ENCODE measurements around the gene NT5C3A.
"Not testable (repeated sequence)": the region's sequence is repeated elsewhere in the genome, so short reads cannot be mapped to it uniquely, and the experiment has no call there.

The NT5C3A gene

DNA sequence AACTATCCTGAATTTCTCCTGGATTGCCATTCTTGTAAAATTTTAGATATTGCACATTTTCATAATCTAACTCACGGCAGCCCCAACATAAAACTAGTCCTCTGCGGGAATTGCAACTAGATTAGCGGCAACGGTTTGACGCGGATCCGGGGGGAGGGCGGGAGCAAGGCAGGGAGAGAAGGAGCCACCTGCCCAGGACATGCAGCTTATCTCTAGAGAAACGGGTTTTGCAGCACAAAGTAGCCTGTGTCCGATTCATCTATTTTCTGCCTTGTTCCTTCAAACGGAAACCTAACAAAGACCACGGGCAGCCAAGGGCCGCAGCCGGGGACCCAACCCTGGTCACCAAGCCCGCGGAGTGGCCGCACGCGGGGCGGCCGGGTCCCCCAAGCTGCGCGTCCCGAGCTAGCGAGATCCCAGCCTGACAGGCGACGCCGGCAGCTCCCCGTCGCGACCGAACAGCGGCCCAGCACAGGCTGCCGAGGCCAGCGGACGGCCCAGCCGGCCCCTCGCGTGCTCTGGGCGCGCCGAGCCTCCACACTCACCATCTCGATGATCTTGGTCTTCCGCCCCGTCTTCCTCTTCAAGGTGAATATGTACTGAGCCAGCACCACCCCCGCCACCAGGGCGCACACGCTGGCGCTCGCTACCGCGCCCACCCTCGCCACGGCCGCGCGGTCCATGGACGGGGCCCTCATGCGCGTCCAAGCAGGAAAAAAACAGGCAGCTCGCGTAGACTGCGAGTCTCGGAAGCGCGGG is at the start of gene NT5C3A:
NT5C3A (minus strand) TSS at position 754 of the 759 bp plus-strand sequence; CDS start at position 683, 71 bp downstream.
- no peak for DNase-seq

DNA sequence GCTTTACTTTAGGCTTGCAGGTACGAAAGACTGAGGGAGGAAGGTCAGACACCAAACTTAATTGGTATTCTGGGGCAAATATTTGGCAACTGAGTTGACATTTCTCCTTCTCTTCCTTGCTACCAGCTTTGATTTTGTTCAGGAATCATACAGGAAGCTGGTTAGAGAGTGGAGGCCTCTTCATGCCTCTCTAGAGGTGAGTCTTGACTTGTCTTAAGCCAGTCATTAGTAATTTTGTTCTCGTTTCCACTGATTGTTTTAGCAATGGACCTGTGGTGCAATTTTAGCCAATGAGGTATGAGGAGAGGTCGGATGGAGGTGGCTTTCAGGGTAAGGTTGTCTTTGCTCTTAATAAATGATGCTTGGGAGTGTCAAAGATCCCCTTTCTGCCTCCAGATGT is 49.0 kb upstream of the NT5C3A start:
- no peak for DNase-seq

DNA sequence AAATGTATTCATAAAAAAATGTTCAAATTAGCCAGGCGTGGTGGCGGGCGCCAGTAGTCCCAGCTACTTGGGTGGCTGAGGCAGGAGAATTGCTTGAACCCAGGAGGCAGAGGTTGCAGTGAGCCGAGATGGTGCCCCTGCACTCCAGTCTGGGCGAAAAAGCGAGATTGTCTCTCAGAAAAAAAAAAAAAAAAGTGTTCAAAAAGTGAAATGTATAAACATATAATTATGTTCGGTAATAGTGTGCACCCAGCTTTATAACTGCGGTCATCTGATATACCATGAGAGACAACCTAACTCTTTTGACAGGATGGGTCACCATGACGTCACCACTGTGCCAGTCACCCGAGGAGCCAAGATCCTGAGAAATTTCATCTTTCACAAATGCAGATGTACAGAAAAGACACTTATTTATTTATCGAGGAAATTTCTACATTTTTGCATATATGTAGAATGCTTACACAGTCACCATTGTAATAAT is 47.2 kb upstream of the NT5C3A start:
- peak; percentile 16 for DNase-seq

DNA sequence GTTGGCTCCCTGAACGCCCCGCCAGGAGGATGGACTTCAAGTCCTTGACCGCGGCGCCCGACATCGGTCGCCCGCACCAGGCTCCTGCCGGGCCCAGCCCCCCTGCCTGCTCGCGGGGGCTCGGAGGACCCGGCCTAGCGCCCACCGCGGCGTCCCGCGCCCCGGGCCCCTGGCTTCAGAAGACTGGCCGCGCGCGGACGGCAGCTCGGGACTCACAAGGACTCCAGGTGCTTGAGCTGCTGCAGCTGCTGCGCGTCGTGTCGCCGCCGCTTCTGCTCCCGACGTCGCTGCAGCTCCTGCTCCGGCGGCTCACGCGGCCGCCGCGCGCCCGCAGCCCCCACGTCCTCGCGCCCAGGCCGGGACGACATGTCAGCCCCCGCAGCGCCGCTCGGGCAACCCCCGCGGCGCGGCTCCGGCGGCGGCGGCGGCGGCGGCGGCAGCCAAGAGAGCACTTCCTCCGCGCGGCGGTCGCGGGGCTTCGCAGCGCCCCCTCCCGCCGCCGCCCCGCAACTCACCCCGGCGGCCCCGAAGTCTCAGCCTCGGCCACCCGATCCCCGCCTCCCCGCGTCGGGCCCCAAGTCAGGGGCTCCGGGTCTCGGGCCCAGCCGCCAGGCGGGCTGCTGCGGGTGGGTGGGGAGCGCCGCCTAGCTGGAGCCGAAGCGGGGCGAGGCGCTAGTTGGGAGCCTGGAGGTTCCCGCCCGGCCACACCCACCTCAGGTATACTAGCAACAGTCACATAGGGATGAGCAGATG is 46.6 kb upstream of the NT5C3A start, which contains the start of gene RP9:
RP9 (minus strand) TSS at position 400 of the 753 bp plus-strand sequence; CDS start at position 368, 32 bp downstream.
- peak; percentile 51 for DNase-seq

DNA sequence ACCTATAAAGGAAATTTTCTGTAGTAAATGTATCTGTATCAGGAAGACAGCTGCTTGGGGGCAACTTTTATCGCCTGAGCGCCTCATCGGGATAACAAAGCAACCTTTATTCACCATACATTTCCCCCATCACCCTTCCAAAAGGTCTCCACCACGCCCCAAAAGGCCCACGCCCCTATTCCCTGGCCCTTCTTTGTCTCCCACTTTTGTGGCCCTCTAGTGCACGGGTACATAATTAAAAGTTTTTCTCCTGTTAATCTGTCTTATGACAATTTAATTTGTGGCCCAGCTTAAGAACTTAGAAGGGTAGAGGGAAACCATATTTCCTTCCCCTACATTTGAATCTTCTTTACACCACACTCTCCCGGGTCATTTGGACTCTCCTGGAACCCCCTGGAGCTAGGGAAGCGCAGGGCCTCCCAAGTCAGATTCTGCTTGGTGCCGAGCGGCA is 46.0 kb upstream of the NT5C3A start:
- peak; percentile 20 for DNase-seq

DNA sequence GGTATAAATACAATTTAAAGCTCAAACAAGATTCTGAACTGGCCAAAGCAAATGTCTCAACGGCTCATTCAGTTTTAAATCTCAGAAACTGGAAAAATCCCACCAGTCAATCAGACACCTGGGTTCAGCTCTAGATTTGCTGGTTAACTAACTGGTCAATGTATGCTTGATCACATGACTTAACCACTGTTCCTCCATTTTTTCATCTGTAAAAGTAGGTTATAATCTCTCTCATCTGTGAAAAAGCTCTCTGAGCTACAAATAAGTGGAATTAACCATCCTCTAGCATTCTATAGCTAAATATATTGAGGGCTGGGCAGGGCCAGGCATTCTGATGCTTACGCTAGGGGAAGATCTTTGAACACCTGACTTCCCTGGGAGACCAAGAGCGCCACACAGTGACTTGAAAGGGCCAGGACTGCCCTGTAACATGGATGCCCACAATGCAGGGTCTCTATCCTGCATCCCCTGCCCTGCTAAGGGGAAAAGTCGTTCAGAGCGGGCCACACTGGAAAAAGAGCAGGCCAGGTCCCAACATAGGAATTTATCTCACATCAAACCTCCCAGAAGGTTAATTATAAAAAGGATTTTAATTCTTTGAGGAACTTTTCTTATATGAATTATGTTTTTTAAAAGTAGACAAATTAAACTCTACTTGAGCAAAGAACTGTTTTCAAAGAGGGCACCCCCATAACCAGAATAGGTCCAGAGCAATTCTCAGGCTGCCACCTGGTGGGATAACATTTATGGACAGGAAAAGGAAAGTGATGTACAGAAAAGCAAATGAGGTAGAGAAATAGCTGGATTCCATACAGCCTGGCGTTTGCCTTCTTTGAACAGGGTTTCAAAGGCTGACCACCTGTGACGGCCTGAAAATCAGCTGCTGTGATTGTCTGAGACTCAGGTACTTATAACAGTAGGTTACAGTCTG is 44.8 kb upstream of the NT5C3A start:
- peak; percentile 33 for DNase-seq

DNA sequence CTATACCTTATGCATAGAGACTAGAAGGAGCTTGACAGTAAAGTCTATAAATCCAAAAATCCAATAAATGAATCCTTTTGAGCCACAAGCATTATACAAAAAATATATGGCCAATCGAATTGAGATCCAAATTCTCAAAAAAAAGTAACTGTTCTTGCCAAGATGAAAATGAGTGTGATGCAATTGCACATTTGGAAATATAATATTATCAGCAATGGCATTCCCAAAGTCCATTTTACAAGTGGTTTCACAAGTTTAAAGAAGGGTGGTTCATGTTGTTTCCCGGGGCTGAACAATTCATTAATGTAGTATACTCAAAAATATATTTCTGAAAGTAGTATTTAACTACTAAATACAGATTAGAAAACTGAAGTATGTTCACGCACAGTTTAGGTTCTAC is 39.3 kb upstream of the NT5C3A start:
- DNase-seq: no peak

DNA sequence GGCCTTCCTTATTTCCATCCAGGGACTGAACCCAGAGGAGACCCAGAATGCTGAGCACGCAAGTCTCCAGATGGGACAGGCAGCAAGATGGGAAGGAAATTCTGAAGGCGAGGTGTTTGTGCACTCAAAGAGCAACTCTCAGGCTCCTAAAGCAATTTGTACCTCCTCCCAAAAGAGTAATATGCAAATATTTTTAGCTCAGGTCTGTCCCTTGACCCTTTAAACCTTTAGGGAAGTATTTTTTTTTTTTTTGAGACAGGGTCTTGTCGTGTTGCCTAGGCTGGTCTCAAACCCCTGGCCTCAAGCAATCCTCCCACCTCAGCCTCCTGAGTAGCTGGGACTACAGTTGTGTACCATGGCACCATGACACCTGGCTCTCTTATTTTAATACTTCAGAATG is 38.2 kb upstream of the NT5C3A start:
- DNase-seq: no peak

DNA sequence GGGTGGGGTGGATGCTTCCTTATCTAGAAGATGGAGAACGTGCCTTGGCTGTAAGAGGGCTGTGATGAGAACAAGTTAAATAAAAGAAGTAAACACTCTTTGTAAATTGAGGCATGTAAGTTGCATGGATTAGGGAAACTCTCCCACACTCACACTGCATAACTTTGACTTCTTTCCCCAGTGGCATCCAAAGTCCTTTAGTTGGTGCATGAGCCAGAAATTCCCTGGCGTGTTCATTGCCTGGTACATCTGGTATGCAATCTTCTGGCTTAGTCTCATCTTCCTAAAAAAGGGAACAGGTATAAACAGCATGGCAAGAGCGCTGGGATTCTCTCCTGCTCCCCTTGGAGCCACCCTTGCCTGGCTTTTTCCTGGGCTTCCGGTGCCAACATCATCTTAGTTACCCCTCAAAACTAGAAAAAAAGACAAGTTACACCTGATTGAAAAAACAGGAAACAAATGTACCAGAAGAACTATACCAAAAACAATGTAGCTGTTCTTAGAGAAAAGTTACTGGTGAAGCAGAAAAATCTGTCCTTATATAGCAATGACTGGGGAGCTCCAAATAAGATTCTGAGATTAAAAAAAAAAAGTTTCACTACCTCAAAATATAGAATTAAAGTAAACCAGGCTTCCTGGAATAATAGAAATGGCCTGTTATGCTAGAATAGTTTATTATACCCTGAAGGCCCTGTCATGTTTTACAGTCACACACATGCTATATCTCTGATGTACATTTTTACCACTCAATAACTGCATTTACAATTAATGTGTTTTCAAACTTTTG is 36.8 kb upstream of the NT5C3A start:
- DNase-seq: no peak

DNA sequence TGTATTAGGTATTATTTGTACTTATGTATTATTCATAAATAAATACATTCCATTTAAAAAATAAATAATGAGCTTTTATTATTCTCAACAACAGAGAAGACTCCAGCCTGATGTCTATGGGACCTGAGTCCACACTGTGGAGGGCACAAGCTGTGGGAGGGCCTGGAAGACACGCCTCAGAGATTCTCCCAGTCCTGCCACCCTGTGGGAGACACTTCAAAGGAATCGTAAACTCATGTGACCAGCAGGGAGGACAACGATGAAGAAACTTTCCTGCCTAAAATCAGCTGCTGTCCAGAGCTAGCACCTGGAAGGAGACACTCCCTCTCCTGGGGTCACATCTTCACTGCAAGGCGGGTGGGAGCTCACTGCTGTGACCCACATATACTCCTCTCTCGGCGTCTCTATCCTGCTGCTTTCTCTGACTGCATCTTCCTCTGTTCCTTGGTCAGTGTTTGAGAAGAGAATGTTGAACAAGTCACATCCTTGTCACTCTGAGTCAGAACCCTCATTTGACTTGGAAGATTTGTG is 32.2 kb upstream of the NT5C3A start:
- not testable (repeated sequence) for DNase-seq

DNA sequence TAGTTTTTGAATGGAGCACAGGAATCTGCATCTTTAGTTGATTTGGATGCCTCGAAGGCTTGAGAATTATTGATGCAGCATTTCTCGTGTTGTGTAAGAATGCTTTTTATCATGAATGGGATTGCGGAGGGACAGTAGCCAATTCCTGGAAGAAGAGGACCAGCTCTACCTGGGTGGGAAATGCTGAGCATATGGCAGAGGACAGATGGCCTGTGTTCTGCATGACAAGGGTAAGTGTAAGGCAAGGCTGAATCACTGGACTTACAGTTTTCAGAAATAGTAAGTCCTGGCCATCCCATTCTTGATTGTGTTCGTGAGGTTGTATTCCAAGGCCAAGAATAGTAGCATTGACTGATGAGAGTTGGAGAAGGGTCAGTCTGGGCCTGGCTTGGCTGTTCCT is 30.7 kb upstream of the NT5C3A start:
- no peak for DNase-seq

DNA sequence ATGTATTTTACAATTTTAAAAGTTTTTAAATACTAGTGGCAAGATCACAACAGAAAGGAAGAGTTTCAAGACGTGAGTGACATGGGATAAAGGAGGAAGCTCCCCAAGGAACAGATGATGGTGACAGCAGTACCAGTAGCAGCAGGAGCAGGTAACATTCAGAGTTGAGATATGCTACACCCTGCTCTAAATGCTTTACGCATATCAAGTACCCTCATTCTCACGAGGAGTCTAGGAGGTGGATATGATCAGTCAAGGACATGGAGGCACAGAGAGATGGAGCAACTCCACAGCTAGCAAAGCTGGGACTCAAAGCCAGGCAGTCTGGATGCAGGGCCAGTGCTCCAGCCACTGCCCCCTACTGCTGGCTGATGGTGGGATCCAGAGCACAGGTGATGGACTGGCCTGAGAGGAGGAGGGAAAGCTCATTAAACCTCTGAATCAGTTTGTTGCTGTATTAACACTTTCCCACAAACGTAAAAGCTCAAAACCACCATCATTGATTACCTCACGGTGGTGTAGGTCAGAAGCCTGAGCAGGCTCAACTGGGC is 29.1 kb upstream of the NT5C3A start:
- no peak for DNase-seq

DNA sequence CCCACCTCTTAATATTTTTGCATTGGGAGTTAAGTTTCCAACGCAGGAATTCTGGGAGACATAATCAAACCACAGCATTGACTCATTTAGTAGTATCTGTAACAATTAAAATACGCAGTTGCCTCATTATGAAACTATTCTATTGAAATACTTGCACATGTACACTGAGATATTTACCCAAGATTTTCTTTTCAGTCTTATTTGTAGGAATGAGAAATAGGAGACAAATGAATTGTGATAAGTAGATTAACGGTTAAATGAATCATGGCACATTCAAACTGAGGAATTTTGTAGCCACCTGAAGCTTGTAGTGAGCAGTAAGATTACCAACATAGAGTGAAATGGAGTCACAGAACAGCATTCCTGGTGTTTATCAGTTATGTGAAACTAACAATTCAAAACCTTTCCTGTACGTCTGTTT is 28.5 kb upstream of the NT5C3A start:
- DNase-seq: no peak

DNA sequence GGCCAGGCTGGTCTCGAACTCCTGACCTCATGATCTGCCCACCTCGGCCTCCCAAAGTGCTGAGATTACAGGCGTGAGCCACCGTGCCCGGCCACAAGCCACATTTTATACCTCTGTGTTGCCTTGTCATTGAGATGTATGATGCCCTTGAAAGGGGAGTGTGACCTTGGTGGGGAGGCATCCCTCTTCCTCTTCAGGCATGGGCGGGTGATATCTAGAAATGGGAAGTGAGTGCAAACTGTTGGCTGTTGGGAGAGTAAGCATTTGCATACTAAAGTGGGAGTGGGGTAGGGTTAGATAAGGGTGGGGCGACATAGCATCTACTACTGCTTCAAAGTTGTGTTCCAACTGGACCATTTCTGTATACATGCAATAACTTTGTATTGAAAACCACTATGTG is 26.6 kb upstream of the NT5C3A start:
- DNase-seq: no peak

DNA sequence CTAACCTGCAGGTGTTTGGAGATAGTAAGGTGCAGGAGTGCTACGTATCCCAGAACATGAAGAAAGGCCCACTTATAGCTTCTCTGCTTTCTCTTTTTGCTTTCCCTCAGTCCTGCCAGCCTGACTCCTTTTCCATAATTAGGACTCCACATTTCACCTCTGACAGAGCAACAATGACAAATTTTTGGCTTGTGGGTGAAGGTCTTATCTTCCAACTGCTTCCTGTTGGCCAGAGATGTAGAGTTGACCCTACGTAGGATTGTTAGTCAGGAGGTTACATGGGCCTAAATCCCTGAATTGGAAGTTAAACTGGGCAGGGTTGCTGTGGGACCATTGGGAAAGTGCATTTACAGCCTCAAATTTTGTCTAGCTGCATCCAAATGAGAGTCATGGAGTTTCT is 25.3 kb upstream of the NT5C3A start:
- no peak for DNase-seq

DNA sequence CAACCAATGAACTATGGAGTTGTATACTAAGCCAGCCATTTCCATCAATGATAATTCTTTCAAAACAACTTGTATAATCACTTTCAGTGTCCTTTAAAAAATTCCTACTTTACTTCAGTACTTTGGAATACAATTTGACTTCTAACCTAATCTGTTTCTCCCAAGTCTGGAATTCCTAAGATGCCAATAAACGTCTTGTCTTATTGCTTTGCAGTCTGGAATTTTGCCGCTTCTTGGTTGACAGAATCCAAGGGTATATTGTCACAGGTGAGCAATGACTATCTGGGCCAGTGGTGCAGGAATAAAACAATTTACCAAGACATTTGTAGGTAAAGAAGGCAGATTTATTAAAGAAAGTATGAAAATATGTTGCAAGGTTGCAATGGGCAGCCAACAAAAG is 24.8 kb upstream of the NT5C3A start:
- no peak for DNase-seq

DNA sequence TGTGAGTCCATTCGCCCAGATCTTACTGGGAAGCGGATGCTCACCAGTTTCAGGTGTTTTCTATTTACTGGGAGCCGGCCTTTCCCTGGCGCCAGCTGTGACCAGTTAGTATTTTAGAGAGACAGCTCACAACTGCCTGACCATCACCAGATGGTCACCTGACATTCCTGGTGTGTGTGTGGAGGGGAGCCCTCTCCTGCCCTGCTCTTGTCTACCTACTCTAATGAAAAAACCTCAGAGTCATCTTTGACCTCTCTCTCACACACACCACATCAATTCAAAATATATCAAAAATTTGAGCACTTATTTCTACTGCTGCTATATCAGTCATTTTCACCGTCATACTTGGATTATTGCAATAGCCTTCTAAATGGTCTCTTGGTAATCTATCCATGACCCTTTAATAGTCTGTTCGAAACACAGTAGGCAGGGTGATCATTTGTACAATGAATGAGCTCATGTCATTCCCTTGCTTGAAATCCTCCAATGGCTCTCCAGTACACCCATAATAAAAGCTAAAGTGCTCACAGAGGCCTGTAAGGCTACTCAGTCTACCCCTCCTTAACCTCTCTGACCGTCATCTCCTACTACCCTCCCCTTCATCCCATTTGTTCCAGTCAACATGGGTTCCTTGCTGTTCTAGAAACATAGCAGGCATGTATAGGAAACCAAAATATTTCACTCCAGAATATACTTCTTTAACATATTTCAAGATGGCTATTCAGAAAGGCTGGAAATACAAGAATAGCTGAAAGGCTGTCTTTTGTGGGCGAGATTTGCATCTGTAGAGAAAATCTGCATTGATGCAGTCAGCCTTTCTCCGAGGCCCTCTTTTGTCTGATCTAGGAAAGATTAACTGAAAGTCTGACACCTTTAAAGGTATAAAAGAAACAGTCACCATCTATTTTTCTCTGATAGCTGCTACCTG is 17.5 kb upstream of the NT5C3A start:
- no peak for DNase-seq

DNA sequence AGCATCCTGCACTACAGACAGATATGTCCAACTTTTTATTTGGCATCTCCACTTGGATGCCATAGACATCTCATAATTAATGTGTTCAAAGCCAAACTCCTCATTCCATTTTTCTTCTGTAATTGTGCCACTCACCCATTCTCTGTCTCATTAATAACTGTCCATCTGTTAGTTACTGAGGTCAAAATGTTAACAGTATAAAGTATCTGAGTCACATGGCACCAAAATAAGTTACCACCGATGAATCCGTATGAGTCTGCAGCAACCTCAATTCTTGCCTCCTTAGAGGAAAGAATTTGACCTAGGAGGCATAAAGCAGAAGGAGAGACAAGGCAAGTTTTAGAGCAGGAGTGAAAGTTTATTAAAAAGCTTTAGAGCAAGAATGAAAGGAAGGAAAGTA is 16.5 kb upstream of the NT5C3A start:
- DNase-seq: no peak

DNA sequence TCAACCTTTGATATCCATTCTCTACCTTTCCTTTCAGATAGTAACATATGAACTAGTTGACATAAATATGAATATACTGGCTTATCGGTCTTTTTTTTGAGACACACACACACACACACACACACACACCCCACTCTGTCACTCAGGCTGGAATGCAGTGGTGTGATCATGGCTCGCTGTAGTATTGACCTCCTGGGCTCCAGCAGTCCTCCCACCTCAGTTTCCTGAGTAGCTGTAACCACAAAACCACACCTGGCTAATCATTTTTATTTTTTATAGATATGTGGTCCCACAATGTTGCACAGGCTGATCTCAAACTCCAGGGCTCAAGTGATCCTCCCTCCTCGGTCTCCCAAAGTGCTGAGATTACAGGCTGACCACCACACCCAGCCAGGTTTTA is 14.2 kb upstream of the NT5C3A start:
- no peak for DNase-seq

DNA sequence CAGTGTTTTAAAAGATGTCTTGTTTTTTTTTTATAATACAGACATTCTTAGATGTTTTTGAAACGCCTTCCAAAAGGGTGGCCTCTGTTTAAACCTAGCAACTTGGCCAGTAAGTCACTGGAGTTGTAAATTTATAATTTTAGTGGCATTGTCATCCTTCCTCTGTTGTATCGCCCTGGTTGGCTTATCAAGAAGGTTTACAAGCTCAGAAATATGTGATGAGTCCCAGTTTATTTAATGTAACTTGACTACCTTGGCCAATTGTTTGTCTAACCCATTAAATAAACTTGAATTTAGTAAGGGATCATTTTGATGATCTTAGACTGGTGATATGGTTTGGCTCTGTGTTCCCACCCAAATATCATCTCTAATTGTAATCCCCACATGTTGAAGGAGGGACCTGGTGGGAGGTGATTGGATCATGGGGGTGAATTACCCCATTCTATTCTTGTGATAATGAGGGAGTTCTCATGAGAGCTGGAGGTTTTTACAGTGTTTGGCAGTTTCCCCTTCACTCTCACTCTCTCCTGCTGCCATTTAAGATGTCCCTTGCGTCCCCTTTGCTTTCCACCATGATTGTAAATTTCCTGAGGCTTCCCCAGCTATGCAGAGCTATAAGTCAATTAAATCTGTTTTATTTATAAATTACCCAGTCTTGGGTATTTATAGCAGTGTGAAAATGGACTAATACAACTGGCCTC is 13.4 kb upstream of the NT5C3A start:
- no peak for DNase-seq
